K562 (cell line): ENCODE results near the gene RDM1. TPM values are rescaled to one million over a fixed set of nuclear protein-coding genes. Genes with fewer than 3 reads are reported as not detected.
A peak's percentile ranks its signal among the peaks of the same experiment; 100 is the strongest.

Experiments
- ARHGAP35 ChIP-seq: fragments of 450-650 bp; IDR thresholded peaks from 2 replicates; pipeline ENCODE4 v1.6.1; 2018; ENCODE audit not compliant: partially characterized antibody
- BMI1 ChIP-seq: fragments of 150-350 bp; IDR thresholded peaks from 2 replicates; pipeline ENCODE4 v1.6.1; 2014; ENCODE audit warnings: low read length
- C11orf30 ChIP-seq: fragments of 450-650 bp; IDR thresholded peaks from 2 replicates; pipeline ENCODE4 v1.6.1; 2016; ENCODE audit warnings: low read depth, mild to moderate bottlenecking
- CBX5 ChIP-seq: IDR thresholded peaks from 2 replicates; pipeline ENCODE4 v1.6.1; 2014; ENCODE audit warnings: low read depth, borderline replicate concordance
- CEBPG ChIP-seq, 3 experiments: fragments of 200-800 bp in 1 of 3; sonication (Bioruptor generic) in 1 of 3; sonication (generic) in 1 of 3; formaldehyde crosslinking in 1 of 3; IDR thresholded peaks in 2 of 3; conservative IDR thresholded peaks in 1 of 3; 2 replicates each; pipeline versions ENCODE4 v1.6.1 to v1.8.0; 2016 to 2022; ENCODE audit warnings: missing compliant biosample characterization in 2 of 3, missing genetic modification characterization in 2 of 3, mild to moderate bottlenecking in 1 of 3, missing genetic modification reagents in 1 of 3
- HMBOX1 ChIP-seq: sonication (generic); IDR thresholded peaks from 2 replicates; pipeline ENCODE4 v1.6.1; 2016
- ILK ChIP-seq: fragments of 450-650 bp; IDR thresholded peaks from 2 replicates; pipeline ENCODE4 v1.6.1; 2016; ENCODE audit warnings: missing genetic modification characterization, low read depth, mild to moderate bottlenecking, missing compliant biosample characterization, moderate library complexity, borderline replicate concordance
- MECOM ChIP-seq: fragments of 250-450 bp; sonication (Bioruptor Pico); IDR thresholded peaks from 2 replicates; pipeline ENCODE4 v1.8.0; 2022; ENCODE audit warnings: inconsistent platforms
- NR1H2 ChIP-seq: sonication (generic); formaldehyde crosslinking; IDR thresholded peaks from 2 replicates; pipeline ENCODE4 v1.4.0; 2020; ENCODE audit warnings: mild to moderate bottlenecking, missing genetic modification reagents
- PBX2 ChIP-seq, 2 experiments: IDR thresholded peaks in 1 of 2; conservative IDR thresholded peaks in 1 of 2; 2 replicates each; pipeline ENCODE4 v1.6.1; 2016; ENCODE audit warnings: low read depth in 2 of 2, mild to moderate bottlenecking in 1 of 2, missing compliant biosample characterization in 1 of 2, missing genetic modification characterization in 1 of 2, moderate library complexity in 1 of 2
- PRDM10 ChIP-seq: fragments of 450-650 bp; IDR thresholded peaks from 2 replicates; pipeline ENCODE4 v1.6.1; 2018; ENCODE audit not compliant: partially characterized antibody
- RFX1 ChIP-seq: fragments of 450-650 bp; IDR thresholded peaks from 2 replicates; pipeline ENCODE4 v1.6.1; 2016; ENCODE audit warnings: mild to moderate bottlenecking, moderate library complexity
- TRIM24 ChIP-seq, 2 experiments: fragments of 450-650 bp; IDR thresholded peaks; 2 replicates each; pipeline ENCODE4 v1.6.1; 2016
- ZNF263 ChIP-seq: sonication (generic); formaldehyde crosslinking; IDR thresholded peaks from 2 replicates; pipeline ENCODE4 v1.8.0; 2022; ENCODE audit warnings: mild to moderate bottlenecking, missing genetic modification reagents, borderline replicate concordance
- ZNF316 ChIP-seq: fragments of 450-650 bp; IDR thresholded peaks from 2 replicates; pipeline ENCODE4 v1.6.1; 2016
- polyA plus RNA-seq, 8 experiments: library from polyadenylated mRNA; depleted of rRNA in 4 of 8; stranded (reverse) in 5 of 8; unstranded in 3 of 8; fragments of >200 nt; fragmentation: Nextera tagmentation in 2 of 8; fragmentation: Illumina TruSeq in 1 of 8; extraction: Ambion mirVana in 2 of 8; extraction: Trizol in 1 of 8; gene quantifications; 2 replicates each; pipeline versions ENCODE4 v1.2.1 to v1.2.3, GENCODE V29; 2011 to 2014; ENCODE audit warnings: inconsistent platforms in 1 of 8, missing spikeins in 1 of 8
- total RNA-seq, 7 experiments: library from RNA; depleted of rRNA in 6 of 7; stranded (reverse); fragments of >200 nt in 6 of 7; fragmentation: Illumina TruSeq in 2 of 7; extraction: Trizol in 2 of 7; gene quantifications; 2 replicates each; pipeline versions ENCODE4 v1.2.1 to v1.2.3, GENCODE V29; 2011 to 2021; ENCODE audit warnings: low replicate concordance in 1 of 7

Gene RDM1
- total and polyA plus RNA-seq, 9 of the 15 experiments (the other 6 are each of a cell fraction or from before 2014, with no cell fraction given) = 2.5 to 11.2 (median 5.4) TPM

GRCh38 chr17:35915153-35915964, 15.2 kb downstream of the RDM1 start (continued):
- TF ChIP-seq PRDM10 = peak; percentile 90
- TF ChIP-seq HMBOX1 = peak; percentile 52; the same call in 1 of the 2 replicates
- no peak for TF ChIP-seq MECOM (CRISPR knock-in tag)
- no peak for TF ChIP-seq ZNF263 (CRISPR knock-in tag)
- TF ChIP-seq C11orf30 = peak; percentile 5; the same call in 1 of the 2 replicates
- TF ChIP-seq PBX2 (CRISPR knock-in tag; IDR thresholded peaks at IDR 0.05; ENCODE audit: low read depth) = no peak
- no peak for TF ChIP-seq PBX2 (tag; conservative IDR thresholded peaks at IDR 0.05; ENCODE audit: low read depth)
- TF ChIP-seq BMI1 = no peak
- no peak for TF ChIP-seq CEBPG (CRISPR knock-in tag; IDR thresholded peaks at IDR 0.05)
- peak; percentile 19 to 36; a peak in 1 of 4 replicates for TF ChIP-seq CEBPG (tag; conservative IDR thresholded peaks at IDR 0.05 in 1 of 2, IDR thresholded peaks at IDR 0.05 in 1 of 2)
- no peak for TF ChIP-seq ARHGAP35
- no peak for TF ChIP-seq NR1H2 (CRISPR knock-in tag)
- TF ChIP-seq RFX1 = peak; percentile 72
- TF ChIP-seq CBX5 = no peak
- no peak; the same call in 1 of the 2 replicates for TF ChIP-seq ZNF316
- 0 out of 4 replicates have a peak, but pooled peaks of 1 of the 2 experiments have one; percentile 18 for TF ChIP-seq TRIM24 (IDR thresholded peaks at IDR 0.05)
- no peak for TF ChIP-seq ILK (tag)
